Body of pancreas (tissue), 4 donors: ENCODE measurements around the gene GBGT1. TPM values are rescaled to one million over a fixed set of nuclear protein-coding genes. Genes with fewer than 3 reads are reported as not detected.
A peak's percentile ranks its signal among the peaks of the same experiment; 100 is the strongest.

Experiments used
- ATAC-seq: fragments of 150-250 bp; one replicate; pipeline ENCODE4 v1.9.1; 2016
- DNase-seq, 4 donors: peaks; one replicate each; pipeline ENCODE4 v3.0.0-alpha.2; 2019
- H3K27ac ChIP-seq, 4 donors: fragments of 200-600 bp; sonication (generic); 1 replicate in 3 of 4; 2 replicates in 1 of 4; pipeline versions ENCODE4 v1.5.1 to v1.6.1; 2016 to 2019; ENCODE audit warnings: mild to moderate bottlenecking in 1 of 4, mixed read lengths in 1 of 4, moderate library complexity in 1 of 4
- H3K27me3 ChIP-seq, 2 donors: fragments of 200-600 bp; sonication (generic); one replicate each; pipeline ENCODE4 v1.6.0; 2016; ENCODE audit warnings: mild to moderate bottlenecking in 1 of 2
- H3K36me3 ChIP-seq, 2 donors: fragments of 200-600 bp; sonication (generic); replicated peaks in 1 of 2; 2 replicates each; pipeline ENCODE4 v1.5.1; 2016; ENCODE audit warnings: low read depth in 2 of 2; ENCODE audit not compliant: insufficient read depth in 1 of 2
- H3K4me1 ChIP-seq: fragments of 200-600 bp; sonication (generic); one replicate; pipeline ENCODE4 v1.6.0; 2016
- H3K4me3 ChIP-seq, 2 donors: fragments of 200-600 bp; sonication (generic); 1 replicate in 1 of 2; 2 replicates in 1 of 2; pipeline ENCODE4 v1.5.1; 2016 to 2019
- H3K9me3 ChIP-seq, 3 donors: fragments of 200-600 bp; sonication (generic); 1 replicate in 2 of 3; 2 replicates in 1 of 3; pipeline ENCODE4 v1.5.1; 2016
- CTCF ChIP-seq, 7 experiments: fragments of 450-650 bp in 4 of 7; fragments of 200-600 bp in 3 of 7; sonication (generic) in 3 of 7; IDR thresholded peaks; one replicate each; pipeline ENCODE4 v1.5.1; 2016 to 2019; ENCODE audit warnings: antibody characterized with exemption in 7 of 7
- POLR2A ChIP-seq, 3 donors: fragments of 450-650 bp; IDR thresholded peaks; one replicate each; pipeline ENCODE4 v1.6.1; 2016; ENCODE audit warnings: antibody characterized with exemption in 3 of 3, mild to moderate bottlenecking in 2 of 3
- WGBS, 2 donors: methylation state at CpG; one replicate each; pipeline ENCODE4 v1.1.5; 2017; 5-methylcytosine and 5-hydroxymethylcytosine counted together
- intact Hi-C: fragments of 100-400 bp; cut with DNase I; formaldehyde crosslinking; loops from one replicate; pipeline ENCODE4 v1.15.1; 2023
- total RNA-seq, 2 donors: library from RNA; depleted of rRNA; stranded (reverse); fragments of >200 nt; gene quantifications; one replicate each; pipeline ENCODE4 v1.1.0, GENCODE V29; 2016

Gene GBGT1
- total RNA-seq, 2 donors from 2014 or later = 5.4 to 9.2 TPM

- Histone ChIP-seq H3K4me3 (no peak overlapping the region), H3K27ac (no peak overlapping the region), H3K9me3 (no peaks in the 10 kb centered on the region), H3K4me1 (peaks cover 51% of the 10 kb centered on the region), H3K36me3 (no peaks in the 10 kb centered on the region), H3K27me3 (no peaks in the 10 kb centered on the region)
- intact Hi-C loops = no loop called here
- TF ChIP-seq POLR2A (IDR thresholded peaks at IDR 0.05) (no peak), CTCF (IDR thresholded peaks at IDR 0.05) (no peak)
- ATAC-seq (no peak), DNase-seq (no peak)
- WGBS, 2 donors = 86 to 87% methylated on average over 2 of the region's 2 CpGs
Measured at GRCh38 chr9:133124907-133125275, 38.8 kb downstream of the GBGT1 start.

- Histone ChIP-seq H3K4me1 (peaks cover 55% of the 10 kb centered on the region), H3K9me3 (no peaks in the 10 kb centered on the region), H3K4me3 (no peak overlapping the region), H3K27ac (no peak overlapping the region), H3K27me3 (no peaks in the 10 kb centered on the region), H3K36me3 (no peaks in the 10 kb centered on the region)
- 86 to 94% methylated on average over 6 to 8 of the region's 8 CpGs for WGBS, 2 donors
- no peak for DNase-seq
- no peak for TF ChIP-seq POLR2A (IDR thresholded peaks at IDR 0.05)
- TF ChIP-seq CTCF (IDR thresholded peaks at IDR 0.05) = no peak
- no peak for ATAC-seq
- intact Hi-C loops = no loop called here
Measured at GRCh38 chr9:133124123-133124906, 39.4 kb downstream of the GBGT1 start.

GRCh38 chr9:133122935-133123611 lies 40.6 kb downstream of the GBGT1 start:
- Histone ChIP-seq H3K36me3 (no peaks in the 10 kb centered on the region), H3K27ac (peak overlapping the region in 1 of 4 donors; percentile 39), H3K27me3 (no peaks in the 10 kb centered on the region), H3K4me3 (no peak overlapping the region), H3K9me3 (no peaks in the 10 kb centered on the region), H3K4me1 (peaks cover 55% of the 10 kb centered on the region)
- ATAC-seq (no peak), DNase-seq (no peak)
- no peak for TF ChIP-seq CTCF (IDR thresholded peaks at IDR 0.05)
- TF ChIP-seq POLR2A (IDR thresholded peaks at IDR 0.05) = no peak
- 62 to 71% methylated on average over 18 to 19 of the region's 19 CpGs for WGBS, 2 donors
- intact Hi-C loops = no loop called here

GRCh38 chr9:133122605-133122934 lies 41.1 kb downstream of the GBGT1 start:
- ATAC-seq (no peak), DNase-seq (no peak)
- peaks cover 55% of the 10 kb centered on the region for H3K4me1 ChIP-seq

More at GRCh38 chr9:133122605-133122934, 41.1 kb downstream of the GBGT1 start:
- intact Hi-C loops = no loop called here
- Histone ChIP-seq H3K36me3 (no peaks in the 10 kb centered on the region), H3K27me3 (no peaks in the 10 kb centered on the region), H3K4me3 (no peak overlapping the region), H3K9me3 (no peaks in the 10 kb centered on the region), H3K27ac (peak overlapping the region in 1 of 4 donors; percentile 90)
- WGBS, 2 donors = 78 to 79% methylated on average over 4 of the region's 4 CpGs
- TF ChIP-seq POLR2A (IDR thresholded peaks at IDR 0.05) = no peak
- no peak for TF ChIP-seq CTCF (IDR thresholded peaks at IDR 0.05)
